Fibroblast of the aortic adventitia (primary cell): ENCODE results near the gene RRP36. TPM values are rescaled to one million over a fixed set of nuclear protein-coding genes. Genes with fewer than 3 reads are reported as not detected.
A peak's percentile ranks its signal among the peaks of the same experiment; 100 is the strongest.

Experiments used
- DNase-seq: peaks from one replicate; pipeline ENCODE4 v3.0.0-alpha.2; 2010; ENCODE audit warnings: low read depth
- H3K4me3 ChIP-seq: 2 replicates; pipeline ENCODE4 v1.5.1; 2011; ENCODE audit warnings: low read depth, mild to moderate bottlenecking, control low read depth, low read length, moderate library complexity
- CTCF ChIP-seq: IDR thresholded peaks from 2 replicates; pipeline ENCODE4 v1.5.1; 2011; ENCODE audit warnings: mild to moderate bottlenecking, low read length, control low read depth, inconsistent platforms; ENCODE audit not compliant: insufficient read depth
- total RNA-seq: library from RNA; depleted of rRNA; stranded (reverse); fragments of >200 nt; gene quantifications from 2 replicates; pipeline ENCODE4 v1.2.3, GENCODE V29; 2012; ENCODE audit warnings: low replicate concordance

RRP36 gene
- total RNA-seq: 46.9 and 86.6 TPM in 2 replicates

GRCh38 chr6:43021270-43022047 is at the start of gene RRP36:
Gene RRP36, plus strand, starts transcription at chr6:43021623. Its CDS starts 32 bp downstream, at chr6:43021655.
- no peak for TF ChIP-seq CTCF
- H3K4me3 ChIP-seq: peak within 1 kb of the TSS; percentile 98
- DNase-seq: peak; percentile 56

GRCh38 chr6:42971746-42972327 is 49.6 kb upstream of the RRP36 start:
- no peak for TF ChIP-seq CTCF
- no peak overlapping the region for H3K4me3 ChIP-seq
- DNase-seq: no peak

GRCh38 chr6:42973926-42974325 is 47.5 kb upstream of the RRP36 start:
- DNase-seq: no peak
- no peak for TF ChIP-seq CTCF
- no peak overlapping the region for H3K4me3 ChIP-seq

- no peak for TF ChIP-seq CTCF
- H3K4me3 ChIP-seq: no peak overlapping the region
- DNase-seq: no peak
Observed at GRCh38 chr6:42974919-42975505, 46.4 kb upstream of the RRP36 start.

- no peak for TF ChIP-seq CTCF
- no peak for DNase-seq
- peak overlapping the region; percentile 82 for H3K4me3 ChIP-seq
Observed at GRCh38 chr6:42978487-42978838, 43.0 kb upstream of the RRP36 start.

- H3K4me3 ChIP-seq: peak within 1 kb of the TSS; percentile 82
- no peak for TF ChIP-seq CTCF
- peak; percentile 72 for DNase-seq
Observed at GRCh38 chr6:42978839-42979522, 42.4 kb upstream of the RRP36 start, which contains the start of gene PEX6. Gene PEX6, minus strand, starts transcription at chr6:42979181. Its CDS starts 31 bp downstream, at chr6:42979150.
